ENCODE data around the gene OR2V2. TPM values are rescaled to one million over a fixed set of nuclear protein-coding genes. Genes with fewer than 3 reads are reported as not detected.

The OR2V2 gene
- total RNA-seq, 1 experiment from 2014 or later, result not detected

DNA sequence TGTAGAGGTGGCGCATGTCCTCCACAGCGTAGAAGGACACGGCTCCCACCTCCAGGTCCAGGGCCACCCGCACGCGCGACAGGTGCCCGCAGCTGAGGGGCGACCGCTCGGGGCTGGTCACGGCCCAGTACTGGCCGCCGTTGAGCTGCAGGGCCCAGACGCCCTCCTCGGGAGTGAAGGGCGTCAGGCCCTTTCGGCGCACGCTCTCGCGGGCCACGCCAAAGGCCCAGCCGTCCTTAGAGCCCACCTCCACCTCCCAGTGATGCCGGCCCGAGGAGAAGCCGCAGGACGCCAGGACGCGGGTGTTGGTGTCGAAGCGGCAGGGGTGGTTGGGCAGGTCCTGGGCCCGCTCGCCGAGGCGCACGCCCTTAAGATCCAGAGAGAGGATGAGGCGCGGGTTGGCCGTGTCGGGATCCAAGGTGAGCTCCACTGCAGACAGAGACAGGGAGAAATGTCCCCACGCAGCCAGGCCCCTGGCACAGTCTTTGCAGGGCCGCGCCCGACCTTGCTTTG, 47.9 kb downstream of the OR2V2 start:
- Histone ChIP-seq H3K79me1 (ENCODE audit: insufficient read depth, low read depth, low read length, poor library complexity, severe bottlenecking) (no peaks in the 10 kb centered on the region), H2BK5ac (ENCODE audit: insufficient read length, low read length) (no peak overlapping the region), H2BK120ac (ENCODE audit: low read depth, low read length, poor library complexity, severe bottlenecking) (no peak overlapping the region), H3K23ac (ENCODE audit: insufficient read length, low read depth, low read length) (no peak overlapping the region), H3K4me2 (ENCODE audit: insufficient read depth, insufficient read length, low read length) (no peak overlapping the region), H3K18ac (ENCODE audit: insufficient read length, low read depth, low read length) (no peak overlapping the region), H3K79me2 (ENCODE audit: insufficient read depth, low read length) (no peaks in the 10 kb centered on the region), H2BK20ac (ENCODE audit: low read depth, low read length, poor library complexity, severe bottlenecking) (no peak overlapping the region), H2AK5ac (ENCODE audit: insufficient read length, low read length) (no peak overlapping the region), H3K9ac (ENCODE audit: extremely low read depth, insufficient read length, low read length) (no peak overlapping the region), H3K4ac (ENCODE audit: low read depth, low read length) (no peak overlapping the region), H3K4me1 (ENCODE audit: insufficient read depth, low read length) (peaks cover 10% of the 10 kb centered on the region; the same call in 1 of the 2 replicates), H2AFZ (ENCODE audit: low read length) (no peak overlapping the region), H3K14ac (ENCODE audit: insufficient read depth, low read length) (no peak overlapping the region), H3K23me2 (ENCODE audit: insufficient read length, low read depth, low read length, poor library complexity, severe bottlenecking) (peaks cover 11% of the 10 kb centered on the region), H4K5ac (ENCODE audit: insufficient read length, low read depth, low read length) (no peak overlapping the region), H4K8ac (replicated peaks; ENCODE audit: insufficient read length, low read depth, low read length) (no peak overlapping the region), H3K27me3 (ENCODE audit: insufficient read depth, low read length) (peaks cover 7% of the 10 kb centered on the region), H3T11ph (ENCODE audit: low read length) (no peak overlapping the region), H4K91ac (ENCODE audit: insufficient read length, low read depth, low read length) (no peak overlapping the region), H3K9me3 (ENCODE audit: control insufficient read depth, low read depth, low read length) (no peaks in the 10 kb centered on the region), H4K20me1 (ENCODE audit: control insufficient read depth, insufficient read depth, insufficient read length) (no peaks in the 10 kb centered on the region), H2BK15ac (ENCODE audit: low read depth, low read length) (no peak overlapping the region), H2BK12ac (ENCODE audit: insufficient read length, low read depth, low read length) (no peak overlapping the region), H3K56ac (ENCODE audit: insufficient read length, low read depth, low read length) (no peak overlapping the region), H3K27ac (ENCODE audit: insufficient read length, low read depth, low read length) (no peak overlapping the region)
- H3K4me1 Mint-ChIP-seq, result peaks cover 33 to 42% of the 10 kb centered on the region in 2 experiments
- no peak overlapping the region for H3K4me3 Mint-ChIP-seq
- peaks cover 72% of the 10 kb centered on the region for H3K27me3 Mint-ChIP-seq (ENCODE audit: low read depth)
- WGBS (ENCODE audit: extremely low coverage, insufficient read length, low lambda C conversion rate), result no CpG with 5 or more reads among the region's 45 CpGs
- no peak overlapping the region for H3K27ac Mint-ChIP-seq
- TF ChIP-seq, protein P1, sequence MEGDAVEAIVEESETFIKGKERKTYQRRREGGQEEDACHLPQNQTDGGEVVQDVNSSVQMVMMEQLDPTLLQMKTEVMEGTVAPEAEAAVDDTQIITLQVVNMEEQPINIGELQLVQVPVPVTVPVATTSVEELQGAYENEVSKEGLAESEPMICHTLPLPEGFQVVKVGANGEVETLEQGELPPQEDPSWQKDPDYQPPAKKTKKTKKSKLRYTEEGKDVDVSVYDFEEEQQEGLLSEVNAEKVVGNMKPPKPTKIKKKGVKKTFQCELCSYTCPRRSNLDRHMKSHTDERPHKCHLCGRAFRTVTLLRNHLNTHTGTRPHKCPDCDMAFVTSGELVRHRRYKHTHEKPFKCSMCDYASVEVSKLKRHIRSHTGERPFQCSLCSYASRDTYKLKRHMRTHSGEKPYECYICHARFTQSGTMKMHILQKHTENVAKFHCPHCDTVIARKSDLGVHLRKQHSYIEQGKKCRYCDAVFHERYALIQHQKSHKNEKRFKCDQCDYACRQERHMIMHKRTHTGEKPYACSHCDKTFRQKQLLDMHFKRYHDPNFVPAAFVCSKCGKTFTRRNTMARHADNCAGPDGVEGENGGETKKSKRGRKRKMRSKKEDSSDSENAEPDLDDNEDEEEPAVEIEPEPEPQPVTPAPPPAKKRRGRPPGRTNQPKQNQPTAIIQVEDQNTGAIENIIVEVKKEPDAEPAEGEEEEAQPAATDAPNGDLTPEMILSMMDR (conservative IDR thresholded peaks at IDR 0.05), result no peak
- H3K9me3 Mint-ChIP-seq, result no peaks in the 10 kb centered on the region
- DNase-seq, result no peak
- peaks cover 0 to 2% (median 0%) of the 10 kb centered on the region in 3 experiments; a peak in 2 of 7 replicates for H3K36me3 Mint-ChIP-seq (ENCODE audit: insufficient read depth in 1 of 3, low read depth in 3 of 3)

Data from H9 (cell line).